HG03045 (cell line): Measurements from ENCODE around the gene DACH1.
A peak's percentile ranks its signal among the peaks of the same experiment; 100 is the strongest.
"Not testable (repeated sequence)": the region's sequence is repeated elsewhere in the genome, so short reads cannot be mapped to it uniquely, and the experiment has no call there.

Source experiments
- ATAC-seq: cut with Tn5 transposase; IDR thresholded peaks from one replicate; pipeline ENCODE4 v1.9.1; 2021; ENCODE audit warnings: mild to moderate bottlenecking, moderate library complexity; ENCODE audit not compliant: unreplicated experiment

Gene DACH1

GRCh38 chr13:71867131-71867814 lies at the start of gene DACH1:
Gene DACH1 (minus strand): TSS chr13:71867204.
- ATAC-seq = no peak

- ATAC-seq = no peak
Observed at GRCh38 chr13:71913717-71914116, 46.7 kb upstream of the DACH1 start.

DNA sequence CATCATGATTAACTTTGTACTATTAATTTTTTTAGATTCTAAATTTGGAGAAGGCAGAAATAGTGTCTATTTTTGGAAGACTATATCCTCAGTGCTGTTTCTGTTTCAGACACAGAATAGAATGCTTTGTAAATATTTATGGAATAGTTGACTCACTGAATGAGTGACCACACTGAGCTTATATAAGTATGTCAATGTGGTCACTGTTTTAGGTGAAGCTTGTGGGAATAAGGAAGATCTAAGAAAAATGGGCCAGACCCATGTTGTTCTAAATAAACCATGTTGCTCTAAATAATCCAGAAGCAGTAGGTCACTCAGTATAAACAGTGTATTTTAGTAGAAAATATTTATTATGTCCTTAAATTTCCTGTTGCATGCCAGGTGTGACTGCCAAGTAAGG lies 45.5 kb upstream of the DACH1 start:
- ATAC-seq = no peak

GRCh38 chr13:71906448-71906847 lies 39.4 kb upstream of the DACH1 start:
- no peak for ATAC-seq

DNA sequence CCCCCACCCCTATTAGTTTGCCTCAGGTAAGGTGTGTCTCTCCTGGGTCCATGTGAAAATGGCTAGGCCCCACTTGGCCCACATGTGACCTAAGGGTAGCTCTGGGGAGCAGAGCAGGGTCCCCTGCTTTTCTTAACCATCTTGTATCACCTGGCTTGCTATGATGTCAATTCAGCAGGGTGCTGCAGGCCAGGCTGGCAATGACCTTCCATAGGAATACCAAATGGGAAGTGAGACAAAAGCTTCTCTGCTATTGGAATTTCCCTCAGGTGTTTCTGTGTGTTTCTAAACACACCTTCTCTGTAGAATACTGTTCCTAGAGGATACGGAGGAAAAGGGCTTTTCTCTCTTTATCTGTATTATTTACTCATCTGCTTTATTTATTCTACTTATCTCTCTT lies 35.7 kb upstream of the DACH1 start:
- no peak for ATAC-seq

- ATAC-seq = not testable (repeated sequence)
Observed at GRCh38 chr13:71893506-71893905, 26.5 kb upstream of the DACH1 start.

DNA sequence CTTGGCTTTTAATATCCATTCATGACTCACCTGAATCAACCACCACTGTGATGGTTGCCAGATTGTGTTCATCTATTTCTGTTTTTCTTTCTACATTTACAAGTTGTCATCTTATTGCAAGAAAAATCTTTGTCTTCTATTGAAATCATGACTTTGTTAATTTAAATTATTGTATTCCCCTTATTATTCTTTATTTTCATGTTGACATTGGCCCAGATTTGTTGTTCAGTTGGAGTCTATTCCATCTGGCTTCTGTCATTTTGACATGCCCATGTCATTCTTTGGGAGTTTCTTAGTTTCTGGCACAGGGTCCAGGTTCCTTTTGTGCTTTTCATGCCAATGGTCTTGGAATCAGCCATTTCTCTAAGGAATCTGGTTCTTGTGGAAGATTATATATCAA lies 19.9 kb upstream of the DACH1 start:
- no peak for ATAC-seq

- ATAC-seq = no peak
Observed at GRCh38 chr13:71882120-71882519, 15.1 kb upstream of the DACH1 start.

GRCh38 chr13:71880753-71881541 lies 13.9 kb upstream of the DACH1 start:
- no peak for ATAC-seq

- no peak for ATAC-seq
Observed at GRCh38 chr13:71879808-71880344, 12.9 kb upstream of the DACH1 start.

- ATAC-seq = peak; percentile 91
Observed at GRCh38 chr13:71879129-71879535, 12.1 kb upstream of the DACH1 start.

GRCh38 chr13:71877256-71877653 lies 10.3 kb upstream of the DACH1 start:
- no peak for ATAC-seq

DNA sequence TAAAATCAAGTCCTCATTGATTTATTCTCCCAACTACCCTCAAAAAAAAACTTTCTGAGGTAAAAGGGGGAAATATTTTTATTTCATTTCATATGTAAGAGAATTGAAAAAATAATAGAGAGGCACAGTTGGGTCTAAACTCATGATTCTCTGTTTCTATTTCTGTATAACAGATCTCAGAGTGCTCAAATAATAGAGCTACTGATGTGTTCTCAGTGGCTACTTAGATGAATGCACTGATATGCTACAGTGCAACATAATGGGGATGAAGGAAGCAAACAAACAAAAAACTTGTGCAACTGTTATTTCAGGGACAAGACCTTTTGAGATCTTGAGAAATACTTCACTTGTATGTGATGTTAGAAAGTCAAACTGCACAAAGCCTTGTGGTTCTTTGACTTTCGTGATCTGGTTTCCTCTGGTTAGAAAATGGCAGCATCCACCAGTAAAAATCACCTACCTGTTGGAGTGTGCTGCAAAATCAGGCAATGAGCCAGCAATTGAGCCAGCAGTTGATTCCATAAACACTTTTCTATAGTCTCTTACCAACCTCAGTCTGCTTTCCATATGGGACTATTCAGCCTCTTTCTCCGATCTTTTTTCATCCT lies 9.7 kb upstream of the DACH1 start:
- ATAC-seq = no peak

DNA sequence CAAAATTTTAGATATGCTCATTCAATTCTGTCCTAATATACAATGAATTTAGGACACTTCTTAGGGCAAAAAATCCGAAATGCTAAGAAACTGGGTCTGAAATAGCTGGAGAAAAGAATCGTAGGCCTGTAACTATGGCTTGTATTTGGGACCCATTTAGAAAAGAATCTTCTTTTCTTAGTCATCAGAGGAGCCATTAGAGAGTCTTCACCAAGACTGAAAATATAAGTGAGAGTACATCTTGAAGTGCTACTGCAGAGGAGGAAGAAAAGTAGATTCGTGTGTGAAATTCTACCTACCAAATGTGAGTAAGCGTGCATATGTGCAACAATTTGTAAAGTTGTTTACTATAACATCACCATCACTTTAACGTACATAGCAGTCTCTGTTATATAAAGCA lies 8.8 kb upstream of the DACH1 start:
- ATAC-seq = no peak

DNA sequence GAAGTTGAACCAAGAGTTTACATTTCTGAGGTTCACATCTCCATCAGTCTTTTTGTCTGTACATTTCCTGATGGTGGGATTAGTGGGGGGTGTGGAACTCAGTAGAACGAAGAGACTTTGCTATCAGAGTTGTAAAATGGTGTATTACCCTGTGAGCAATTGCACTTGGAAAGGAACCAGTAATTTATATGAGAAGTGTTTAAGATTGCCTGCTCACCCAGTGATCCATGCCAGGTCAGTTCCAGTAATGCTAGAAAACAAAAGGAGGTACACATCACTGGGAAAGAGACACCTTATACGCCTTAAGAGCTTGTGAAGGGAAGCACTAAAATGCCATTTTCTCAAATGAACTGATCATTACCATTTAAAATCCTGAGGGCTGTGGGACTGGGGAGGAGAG lies 7.5 kb upstream of the DACH1 start:
- no peak for ATAC-seq

DNA sequence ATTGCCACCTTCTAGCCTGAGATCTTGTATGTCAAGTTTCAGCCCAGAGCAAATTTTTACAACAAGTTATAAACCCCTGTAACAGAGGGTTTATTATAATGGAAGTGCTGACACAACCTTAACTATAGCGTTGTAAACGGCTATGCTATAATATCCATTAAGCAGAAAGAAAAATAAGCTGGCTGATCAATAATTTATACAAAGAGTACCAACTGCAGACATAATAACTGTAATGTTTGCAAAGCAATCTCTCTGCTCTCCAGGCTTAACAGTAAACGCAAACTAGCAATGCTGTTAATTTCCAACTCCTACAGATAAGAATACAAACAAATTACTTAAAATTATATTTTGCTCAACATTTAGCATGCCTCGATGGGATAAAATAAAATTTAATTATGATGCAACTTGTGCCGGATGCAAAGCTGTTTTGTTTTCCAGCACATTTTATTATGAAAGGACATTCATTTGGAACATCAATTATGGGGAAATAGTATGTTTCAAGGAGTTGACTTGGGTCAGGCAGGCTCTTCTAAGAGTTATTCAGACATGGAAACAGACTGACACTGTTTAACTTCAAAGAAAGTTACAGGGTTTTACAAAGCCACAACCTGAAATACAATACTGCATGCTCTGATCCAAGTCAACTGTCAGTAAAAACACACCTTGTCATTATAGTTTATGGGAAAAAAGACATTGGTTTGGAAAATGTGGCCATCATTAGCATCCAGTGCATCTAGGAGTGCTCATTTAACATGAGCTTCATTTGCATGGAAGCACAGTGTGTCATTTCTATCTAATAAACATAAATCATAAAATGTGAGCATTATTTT lies 6.6 kb upstream of the DACH1 start:
- no peak for ATAC-seq

GRCh38 chr13:71871844-71872243 lies 4.8 kb upstream of the DACH1 start:
- ATAC-seq = no peak

GRCh38 chr13:71871176-71871754 lies 4.3 kb upstream of the DACH1 start:
- no peak for ATAC-seq

DNA sequence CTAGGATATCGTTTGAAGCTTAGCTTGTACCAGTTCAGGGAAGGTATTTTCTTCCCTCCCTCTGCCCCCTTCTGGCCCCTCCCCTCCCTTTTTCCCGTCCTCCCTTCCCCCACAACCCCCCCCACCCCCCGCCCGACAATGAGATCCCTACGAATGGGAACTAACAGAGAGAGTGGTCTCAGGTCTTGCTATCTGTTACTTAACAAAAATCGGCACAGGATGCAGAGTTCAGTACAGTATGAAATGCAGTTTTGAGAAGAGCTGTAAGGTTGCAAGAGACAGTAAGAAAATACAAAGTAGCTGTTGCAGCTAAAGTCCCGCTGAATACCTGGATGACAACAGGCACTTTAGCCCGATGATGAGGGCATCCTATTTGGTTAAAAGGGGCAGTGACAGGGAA lies 3.1 kb upstream of the DACH1 start:
- no peak for ATAC-seq

DNA sequence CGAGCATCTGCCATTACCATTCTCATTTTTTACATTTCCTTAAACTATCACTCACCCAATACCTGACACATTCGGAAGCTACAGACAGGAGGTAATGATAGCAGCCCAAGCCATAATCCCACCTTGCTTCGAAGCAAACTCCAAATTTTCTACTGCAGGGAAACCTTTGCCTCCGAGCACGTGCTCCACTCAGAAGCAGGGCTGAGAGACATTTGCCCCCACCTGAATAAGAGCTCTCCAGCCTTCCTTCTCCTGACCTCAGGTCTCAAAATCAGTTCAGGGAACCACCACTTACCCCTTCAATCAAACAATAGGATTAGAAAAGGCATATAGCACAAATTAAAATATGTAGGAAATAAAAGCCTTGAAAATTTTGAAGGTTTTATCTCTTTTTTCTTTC lies 2.3 kb upstream of the DACH1 start:
- no peak for ATAC-seq
